Psoas muscle (tissue), 8 donors: Measurements from ENCODE around the gene OLFML2B. TPM values are rescaled to one million over a fixed set of nuclear protein-coding genes. Genes with fewer than 3 reads are reported as not detected.

Experiments used
- ATAC-seq, 4 donors: fragments of 200-7000 bp; cut with Tn5 transposase; one replicate each; pipeline ENCODE4 v1.9.1; 2020; ENCODE audit warnings: moderate library complexity in 3 of 4, mild to moderate bottlenecking in 2 of 4
- DNase-seq, 2 donors: peaks; one replicate each; pipeline ENCODE4 v3.0.0-alpha.2; 2020
- H3K27ac ChIP-seq: fragments of 200-600 bp; one replicate; pipeline ENCODE4 v1.8.0; 2022
- H3K27me3 ChIP-seq, 3 donors: fragments of 200-600 bp in 1 of 3; one replicate each; pipeline versions ENCODE4 v1.6.1 to v1.8.0; 2013 to 2022; ENCODE audit warnings: low read length in 2 of 3, mild to moderate bottlenecking in 2 of 3, moderate library complexity in 1 of 3; ENCODE audit not compliant: insufficient read depth in 3 of 3
- H3K36me3 ChIP-seq, 2 donors: fragments of 200-600 bp in 1 of 2; one replicate each; pipeline versions ENCODE4 v1.6.1 to v1.8.0; 2013 to 2022; ENCODE audit warnings: low read depth in 1 of 2, mild to moderate bottlenecking in 1 of 2, moderate library complexity in 1 of 2; ENCODE audit not compliant: insufficient read depth in 1 of 2
- H3K4me1 ChIP-seq: fragments of 200-600 bp; one replicate; pipeline ENCODE4 v1.8.0; 2022
- H3K4me3 ChIP-seq: fragments of 200-600 bp; one replicate; pipeline ENCODE4 v1.8.0; 2022; ENCODE audit warnings: mild to moderate bottlenecking
- H3K9me3 ChIP-seq: fragments of 200-600 bp; one replicate; pipeline ENCODE4 v1.8.0; 2022
- WGBS, 3 donors: extraction: QIAGEN DNeasy Blood & Tissue Kit; methylation state at CpG; one replicate each; pipeline versions ENCODE4 v1.1.6 to v1.1.7; 2013; 5-methylcytosine and 5-hydroxymethylcytosine counted together
- intact Hi-C, 2 donors: fragments of 100-400 bp; cut with DNase I; formaldehyde crosslinking; loops; one replicate each; pipeline versions ENCODE4 v1.11.0 to v1.14.2; 2022
- polyA plus RNA-seq, 3 donors: library from polyadenylated mRNA; stranded (reverse); fragments of 200-250 nt; gene quantifications; one replicate each; pipeline ENCODE4 v1.2.3, GENCODE V29; 2013
- total RNA-seq, 4 donors: library from RNA; stranded (reverse); fragmentation: NEBNext Ultra II Directional in 2 of 4; extraction: Animal tissue kit (Norgen Biotek cat#: 25700) in 2 of 4; gene quantifications; one replicate each; pipeline versions ENCODE4 v1.2.1 to v1.2.4, GENCODE V29; 2021 to 2023
- TF ChIP-seq, protein P1 (sequence below): fragments of 200-600 bp; IDR thresholded peaks from one replicate; pipeline ENCODE4 v1.8.0; 2022; ENCODE audit warnings: antibody characterized with exemption
- donor health status: healthy with polysubstance abuse.
- donor health status: DM: no; HTN: no; CAD: no; lungs with moderate emphysema.
- donor health status: Bipolar disorder and iron deficiency.
- donor health status: healthy.
- donor health status: DM: yes; HTN: yes; CAD: no.
- donor health status: DM: no; HTN: no; CAD: no.
- donor health status: DM: no; HTN: no; CAD: no.
- donor health status: DM: yes; HTN: yes; CAD: no.

OLFML2B gene
- total and polyA plus RNA-seq, 7 donors = 1.4 to 9.5 (median 3.8) TPM

DNA sequence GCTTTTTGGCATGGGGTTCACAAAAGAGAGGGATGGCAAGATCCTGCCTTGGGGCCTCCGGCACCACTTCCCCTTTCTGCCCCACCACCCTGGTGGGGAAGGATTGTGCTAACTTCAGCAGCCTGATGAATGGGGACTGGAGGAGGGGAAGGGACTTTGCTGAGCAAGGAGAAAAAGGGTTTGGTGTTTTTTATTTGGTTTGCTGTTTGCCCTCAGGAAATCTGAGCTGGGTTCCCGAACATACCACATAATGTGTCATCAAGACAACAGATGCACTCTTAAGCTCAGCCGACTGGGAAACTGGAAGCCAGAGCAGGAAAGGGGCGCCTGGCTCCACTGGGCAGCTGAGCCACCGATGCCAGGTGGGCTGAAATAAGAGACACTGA, 19.8 kb downstream of the OLFML2B start:
- Histone ChIP-seq H3K4me3 (peak overlapping the region; percentile 46), H3K27ac (peak overlapping the region; percentile 74), H3K9me3 (no peaks in the 10 kb centered on the region), H3K27me3 (no peaks in the 10 kb centered on the region), H3K4me1 (peaks cover 16% of the 10 kb centered on the region), H3K36me3 (no peaks in the 10 kb centered on the region)
- TF ChIP-seq, protein P1, sequence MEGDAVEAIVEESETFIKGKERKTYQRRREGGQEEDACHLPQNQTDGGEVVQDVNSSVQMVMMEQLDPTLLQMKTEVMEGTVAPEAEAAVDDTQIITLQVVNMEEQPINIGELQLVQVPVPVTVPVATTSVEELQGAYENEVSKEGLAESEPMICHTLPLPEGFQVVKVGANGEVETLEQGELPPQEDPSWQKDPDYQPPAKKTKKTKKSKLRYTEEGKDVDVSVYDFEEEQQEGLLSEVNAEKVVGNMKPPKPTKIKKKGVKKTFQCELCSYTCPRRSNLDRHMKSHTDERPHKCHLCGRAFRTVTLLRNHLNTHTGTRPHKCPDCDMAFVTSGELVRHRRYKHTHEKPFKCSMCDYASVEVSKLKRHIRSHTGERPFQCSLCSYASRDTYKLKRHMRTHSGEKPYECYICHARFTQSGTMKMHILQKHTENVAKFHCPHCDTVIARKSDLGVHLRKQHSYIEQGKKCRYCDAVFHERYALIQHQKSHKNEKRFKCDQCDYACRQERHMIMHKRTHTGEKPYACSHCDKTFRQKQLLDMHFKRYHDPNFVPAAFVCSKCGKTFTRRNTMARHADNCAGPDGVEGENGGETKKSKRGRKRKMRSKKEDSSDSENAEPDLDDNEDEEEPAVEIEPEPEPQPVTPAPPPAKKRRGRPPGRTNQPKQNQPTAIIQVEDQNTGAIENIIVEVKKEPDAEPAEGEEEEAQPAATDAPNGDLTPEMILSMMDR = no peak
- WGBS, 3 donors = 21 to 28% (median 21%) methylated on average over 5 of the region's 5 CpGs
- ATAC-seq (peak; percentile 75 to 84 (median 80)), DNase-seq (peak; percentile 48 to 68)
- intact Hi-C loops = no loop called here

- intact Hi-C loops = no loop called here
- Histone ChIP-seq H3K27me3 (no peaks in the 10 kb centered on the region), H3K4me3 (peak overlapping the region; percentile 46), H3K27ac (peak overlapping the region; percentile 74), H3K36me3 (no peaks in the 10 kb centered on the region), H3K4me1 (peaks cover 13% of the 10 kb centered on the region), H3K9me3 (no peaks in the 10 kb centered on the region)
- 22 to 29% (median 28%) methylated on average over 15 of the region's 15 CpGs for WGBS, 3 donors
- TF ChIP-seq, protein P1 = no peak
- DNase-seq (peak; percentile 86 to 88), ATAC-seq (peak; percentile 79 to 91 (median 82))
These were observed 20.4 kb downstream of the OLFML2B start for GRCh38 chr1:162003061-162003829.

- ATAC-seq = no peak
- WGBS, 3 donors = 94 to 95% (median 95%) methylated on average over 11 of the region's 11 CpGs
- no peak overlapping the region for H3K27ac ChIP-seq
These were observed 23.6 kb downstream of the OLFML2B start for GRCh38 chr1:162000053-162000420.

DNA sequence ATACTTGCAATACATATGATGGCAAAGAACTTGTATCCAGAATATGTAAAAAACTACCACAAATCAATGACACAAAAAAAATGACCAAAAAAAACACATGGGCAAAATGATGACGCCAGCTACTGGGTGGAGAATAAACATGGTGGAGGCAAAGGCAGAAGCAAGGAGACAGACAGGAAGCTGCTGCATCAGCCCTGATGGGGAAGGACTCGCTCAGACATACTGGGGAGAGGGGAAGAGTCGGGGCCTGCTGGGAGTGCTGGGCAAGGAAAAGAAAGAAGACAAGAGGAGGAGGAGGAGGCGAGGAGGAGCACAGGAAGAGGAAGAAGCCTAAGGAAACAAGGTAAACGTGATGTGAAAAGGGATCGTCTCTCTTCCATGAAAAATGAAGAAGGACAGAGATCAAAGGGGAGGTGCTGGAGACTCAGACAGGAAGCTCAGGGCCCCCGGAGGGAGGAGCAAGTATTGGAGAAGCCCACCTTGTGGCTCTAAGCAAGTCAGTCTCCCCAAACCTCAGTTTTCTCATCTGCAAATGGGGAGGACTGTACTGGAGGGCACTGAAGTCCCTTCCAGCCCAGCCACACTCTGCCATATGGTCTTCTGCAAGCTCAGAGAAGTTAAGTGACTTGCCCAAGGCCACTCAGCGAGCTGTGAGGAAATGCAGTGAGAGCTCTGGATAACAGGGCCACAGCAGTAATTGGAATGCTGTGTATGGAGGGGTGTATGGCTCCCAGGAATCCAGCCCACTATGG, 24.2 kb downstream of the OLFML2B start:
- no peaks in the 10 kb centered on the region for H3K9me3 ChIP-seq
- H3K36me3 ChIP-seq = peaks cover 0 to 6% of the 10 kb centered on the region in 2 donors
- WGBS, 3 donors = 73 to 85% (median 83%) methylated on average over 8 of the region's 8 CpGs
- no peak overlapping the region for H3K27ac ChIP-seq
- H3K27me3 ChIP-seq = no peaks in the 10 kb centered on the region
- ATAC-seq (no peak), DNase-seq (no peak)
- TF ChIP-seq, protein P1 = no peak
- H3K4me1 ChIP-seq = peaks cover 8% of the 10 kb centered on the region
- intact Hi-C loops = no loop called here
- H3K4me3 ChIP-seq = no peak overlapping the region

More at GRCh38 chr1:162000053-162000420, 23.6 kb downstream of the OLFML2B start:
- no peak overlapping the region for H3K4me3 ChIP-seq
- intact Hi-C loops = no loop called here
- H3K4me1 ChIP-seq = peaks cover 13% of the 10 kb centered on the region
- H3K9me3 ChIP-seq = no peaks in the 10 kb centered on the region
- DNase-seq = no peak
- no peaks in the 10 kb centered on the region for H3K27me3 ChIP-seq
- TF ChIP-seq, protein P1 = no peak
- H3K36me3 ChIP-seq = peaks cover 0 to 6% of the 10 kb centered on the region in 2 donors
